SH-SY5Y (cell line): ENCODE results near the gene SPATS2L.

Experiments used
- GATA2 ChIP-seq: IDR thresholded peaks from 2 replicates; pipeline ENCODE4 v1.6.1; 2011; ENCODE audit warnings: mild to moderate bottlenecking, low read depth, low read length
- GATA3 ChIP-seq: IDR thresholded peaks from 2 replicates; pipeline ENCODE4 v1.6.1; 2011; ENCODE audit warnings: low read depth, mild to moderate bottlenecking, low read length, moderate library complexity

GRCh38 chr2:200275295-200276013, 31.0 kb upstream of the SPATS2L start:
- no peak for TF ChIP-seq GATA2
- no peak for TF ChIP-seq GATA3
